NCI-H128 (cell line): ENCODE data around the gene C16orf89.

Source experiments
- DNase-seq: peaks from one replicate; lab custom pipeline; 2025; ENCODE audit not compliant: unreplicated experiment; lab: John Stamatoyannopoulos, UW

C16orf89 gene

GRCh38 chr16:5031601-5032000 is 34.2 kb downstream of the C16orf89 start:
- DNase-seq = no peak

GRCh38 chr16:5030251-5030870 is 35.4 kb downstream of the C16orf89 start:
- DNase-seq = no peak

- DNase-seq = no peak
These were observed 36.7 kb downstream of the C16orf89 start for GRCh38 chr16:5028950-5029475.

- DNase-seq = no peak
These were observed 38.1 kb downstream of the C16orf89 start for GRCh38 chr16:5027575-5028235.

- DNase-seq = no peak
These were observed 38.7 kb downstream of the C16orf89 start for GRCh38 chr16:5027086-5027485.

DNA sequence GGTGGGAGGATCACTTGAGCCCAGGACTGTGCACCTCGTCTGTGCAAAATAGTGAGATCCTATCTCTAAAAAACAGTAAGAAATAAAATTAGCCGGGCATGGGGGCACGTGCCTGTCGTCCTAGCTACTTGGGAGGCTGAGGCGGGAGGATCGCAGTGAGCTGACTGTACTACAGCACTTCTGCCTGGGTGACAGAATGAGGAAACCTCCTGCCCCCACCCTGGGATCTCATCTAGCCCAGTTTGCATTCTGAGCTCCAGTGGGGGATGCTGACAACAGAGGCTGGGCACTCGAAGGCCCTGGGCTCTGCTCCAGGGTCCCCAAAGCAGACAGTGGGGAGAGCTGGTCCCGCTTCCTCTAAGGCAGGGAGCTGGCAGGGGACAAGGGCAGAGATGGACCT is 39.1 kb downstream of the C16orf89 start:
- DNase-seq = no peak

GRCh38 chr16:5025171-5025632 is 40.6 kb downstream of the C16orf89 start:
- peak; percentile 24 for DNase-seq

DNA sequence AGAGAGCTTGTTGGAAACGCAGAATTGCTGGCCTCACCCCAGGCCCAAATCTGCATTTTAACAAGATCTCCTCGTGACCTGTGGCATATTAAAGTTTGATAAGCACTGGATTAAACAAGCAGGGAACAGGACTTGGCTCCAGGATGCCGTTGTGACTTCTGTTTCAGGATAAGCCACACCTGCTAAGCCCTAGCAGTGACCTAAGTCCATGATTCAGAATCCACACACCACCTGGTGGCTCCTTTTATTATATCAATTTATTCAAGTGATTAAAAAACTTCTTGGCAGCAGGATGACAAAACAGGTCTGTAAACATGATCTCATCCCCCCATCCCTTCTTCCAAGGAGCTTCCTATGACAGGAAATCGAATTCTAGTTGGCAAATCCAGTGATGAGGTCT is 41.1 kb downstream of the C16orf89 start:
- no peak for DNase-seq

GRCh38 chr16:5022521-5022920 is 43.2 kb downstream of the C16orf89 start:
- DNase-seq = no peak

DNA sequence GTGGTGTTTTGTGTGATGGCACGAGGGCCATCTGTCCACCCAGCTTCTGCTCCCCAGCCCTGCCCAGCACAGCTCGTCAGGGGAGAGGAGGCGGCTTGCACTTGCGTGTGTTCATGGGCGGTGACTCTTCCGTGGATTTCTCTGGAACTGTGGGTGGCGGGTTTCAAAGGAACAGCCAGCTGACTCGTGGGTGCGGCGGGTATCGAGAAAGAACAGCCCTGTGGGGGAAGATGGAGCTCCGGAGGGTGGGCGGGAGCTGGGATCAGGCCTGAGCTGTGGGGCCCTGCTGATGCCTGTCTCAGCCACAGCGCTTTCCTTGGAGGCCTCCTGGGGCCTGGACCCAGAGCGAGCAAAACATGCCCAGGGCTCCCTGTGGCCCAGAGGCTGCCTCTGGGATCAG is 45.2 kb downstream of the C16orf89 start:
- no peak for DNase-seq

- DNase-seq = no peak
These were observed 46.0 kb downstream of the C16orf89 start for GRCh38 chr16:5019775-5020174.

DNA sequence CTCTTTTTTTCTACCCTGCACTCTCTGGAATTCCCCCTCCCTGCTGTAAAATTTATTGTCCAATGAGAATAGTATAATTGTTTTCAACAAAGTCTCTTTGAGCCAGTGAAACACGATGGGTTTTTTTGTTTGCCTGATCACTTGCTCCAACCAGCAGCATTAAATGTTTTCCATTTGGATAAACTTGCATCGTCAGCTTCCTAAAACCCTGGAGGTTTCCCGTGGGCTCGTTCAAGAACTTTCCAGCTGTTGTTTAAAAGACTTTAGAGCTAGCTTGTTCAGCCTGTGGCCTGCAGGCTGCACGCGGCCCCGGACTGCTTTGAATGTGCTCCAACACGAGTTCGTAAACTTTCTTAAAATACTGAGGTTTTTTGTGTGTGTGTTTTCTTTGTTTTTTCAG is 47.0 kb downstream of the C16orf89 start:
- DNase-seq = no peak

GRCh38 chr16:5017678-5017969 is 48.1 kb downstream of the C16orf89 start:
- no peak for DNase-seq

- DNase-seq = no peak
These were observed 48.6 kb downstream of the C16orf89 start for GRCh38 chr16:5016967-5017677.

- no peak for DNase-seq
These were observed 49.9 kb downstream of the C16orf89 start for GRCh38 chr16:5015887-5016286.

DNA sequence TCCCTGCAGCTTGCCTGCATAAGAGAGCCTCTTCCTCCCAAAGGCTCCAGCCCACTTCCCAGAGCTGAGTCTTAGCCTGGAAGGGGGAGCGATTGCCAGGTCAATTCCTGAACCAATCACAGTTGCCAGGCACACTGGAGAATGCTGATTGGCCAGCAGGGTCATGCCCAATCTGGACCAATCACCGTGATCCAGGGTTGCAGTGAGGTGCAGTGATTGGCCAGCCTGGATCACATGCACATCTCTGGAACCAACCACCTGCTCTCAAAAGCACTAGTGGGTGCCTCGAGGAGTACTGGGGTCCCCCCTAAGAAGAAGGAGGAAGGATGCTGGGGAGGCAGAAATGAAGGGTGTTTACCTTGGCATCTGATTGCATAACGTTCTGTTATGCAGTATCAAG is 50.4 kb downstream of the C16orf89 start:
- no peak for DNase-seq

- no peak for DNase-seq
These were observed 52.9 kb downstream of the C16orf89 start for GRCh38 chr16:5012887-5013286.

DNA sequence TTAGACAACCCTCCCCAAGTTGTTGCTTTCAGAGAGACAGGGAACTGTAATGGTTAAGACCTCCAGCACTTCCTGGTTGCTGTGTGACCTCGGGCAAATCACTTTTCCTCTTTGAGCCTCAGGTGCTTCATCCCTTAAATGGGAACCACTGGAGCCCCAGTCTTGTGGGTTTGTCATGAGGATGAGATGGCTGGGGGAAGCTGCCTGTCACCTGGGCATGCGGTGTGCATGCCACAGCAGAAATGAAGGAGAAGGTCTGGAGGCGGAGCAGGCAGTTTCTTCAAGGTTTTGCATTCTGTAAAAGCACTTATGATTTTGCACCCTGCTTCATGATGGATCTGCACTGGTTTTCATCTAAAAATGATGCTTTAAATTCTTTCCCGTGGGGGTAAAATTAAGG is 54.1 kb downstream of the C16orf89 start:
- no peak for DNase-seq

- no peak for DNase-seq
These were observed 55.0 kb downstream of the C16orf89 start for GRCh38 chr16:5010576-5011329.

DNA sequence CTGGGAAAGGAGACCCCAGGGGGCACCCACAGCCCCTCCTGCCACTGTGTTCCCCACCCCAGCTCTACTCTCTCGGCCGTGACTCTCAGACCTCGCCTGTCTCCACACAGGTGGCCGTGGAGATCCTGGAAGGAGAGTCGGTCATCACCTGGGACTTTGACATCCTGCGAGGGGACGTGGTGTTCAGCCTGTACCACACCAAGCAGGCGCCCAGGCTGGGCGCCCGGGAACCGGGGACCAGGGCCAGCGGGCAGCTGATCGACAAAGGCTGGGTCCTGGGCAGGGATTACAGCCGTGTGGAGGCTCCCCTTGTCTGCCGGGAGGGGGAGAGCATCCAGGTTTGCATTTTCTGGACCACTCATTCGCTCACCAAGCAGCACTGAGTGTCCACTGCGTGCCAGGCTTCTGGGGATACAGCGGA is 57.4 kb downstream of the C16orf89 start:
- no peak for DNase-seq

GRCh38 chr16:5007256-5007655 is 58.5 kb downstream of the C16orf89 start:
- DNase-seq = no peak
